Left kidney (tissue), 2 donors: Measurements from ENCODE around the gene GLB1L2. TPM values are rescaled to one million over a fixed set of nuclear protein-coding genes. Genes with fewer than 3 reads are reported as not detected.

Source experiments
- DNase-seq: peaks from one replicate; pipeline ENCODE4 v3.0.0-alpha.2; 2013
- polyA plus RNA-seq: library from polyadenylated mRNA; unstranded; fragments of 120-200 nt; gene quantifications from one replicate; pipeline ENCODE4 v1.2.1, GENCODE V29; 2013; ENCODE audit not compliant: insufficient read length

The GLB1L2 gene
- polyA plus RNA-seq, 1 donor, result 24.7 TPM

- DNase-seq, result no peak
Measured at GRCh38 chr11:134367781-134368180, 36.0 kb downstream of the GLB1L2 start.

GRCh38 chr11:134369656-134370525, 38.1 kb downstream of the GLB1L2 start:
- DNase-seq, result no peak

GRCh38 chr11:134370526-134371435, 39.0 kb downstream of the GLB1L2 start:
- DNase-seq, result no peak

- DNase-seq, result no peak
Measured at GRCh38 chr11:134371436-134372185, 39.8 kb downstream of the GLB1L2 start.

GRCh38 chr11:134372536-134372935, 40.7 kb downstream of the GLB1L2 start:
- no peak for DNase-seq

GRCh38 chr11:134372961-134373360, 41.2 kb downstream of the GLB1L2 start:
- no peak for DNase-seq

GRCh38 chr11:134373591-134374052, 41.8 kb downstream of the GLB1L2 start:
- DNase-seq, result no peak

GRCh38 chr11:134374171-134374570, 42.4 kb downstream of the GLB1L2 start:
- no peak for DNase-seq

- no peak for DNase-seq
Measured at GRCh38 chr11:134374891-134375550, 43.2 kb downstream of the GLB1L2 start.

- no peak for DNase-seq
Measured at GRCh38 chr11:134376150-134376921, 44.5 kb downstream of the GLB1L2 start.

- no peak for DNase-seq
Measured at GRCh38 chr11:134377876-134378275, 46.1 kb downstream of the GLB1L2 start.

GRCh38 chr11:134379241-134379640, 47.5 kb downstream of the GLB1L2 start:
- DNase-seq, result no peak

- no peak for DNase-seq
Measured at GRCh38 chr11:134380229-134380628, 48.4 kb downstream of the GLB1L2 start.

- no peak for DNase-seq
Measured at GRCh38 chr11:134380785-134381184, 49.0 kb downstream of the GLB1L2 start.

GRCh38 chr11:134382257-134382656, 50.5 kb downstream of the GLB1L2 start:
- DNase-seq, result no peak

- no peak for DNase-seq
Measured at GRCh38 chr11:134382830-134383229, 51.0 kb downstream of the GLB1L2 start.

- no peak for DNase-seq
Measured at GRCh38 chr11:134383576-134384221, 51.9 kb downstream of the GLB1L2 start.

GRCh38 chr11:134384406-134384805, 52.6 kb downstream of the GLB1L2 start:
- DNase-seq, result no peak

GRCh38 chr11:134385171-134385570, 53.4 kb downstream of the GLB1L2 start:
- DNase-seq, result no peak
